Measurements from ENCODE around the gene SCPEP1. TPM values are rescaled to one million over a fixed set of nuclear protein-coding genes. Genes with fewer than 3 reads are reported as not detected.

The SCPEP1 gene
- total RNA-seq, 1 donor from 2014 or later = 176 TPM

GRCh38 chr17:56970974-56971373, 7.0 kb upstream of the SCPEP1 start:
- DNase-seq (no peak), ATAC-seq (no peak)
- H3K9me3 ChIP-seq = no peaks in the 10 kb centered on the region
- H3K36me3 ChIP-seq = no peaks in the 10 kb centered on the region
- H3K4me1 ChIP-seq = no peaks in the 10 kb centered on the region
- no peak overlapping the region for H3K4me3 ChIP-seq
- H3K27me3 ChIP-seq = no peaks in the 10 kb centered on the region
- H3K27ac ChIP-seq = no peak overlapping the region
- TF ChIP-seq CTCF (IDR thresholded peaks at IDR 0.05) = no peak
- intact Hi-C loops (cut with DNase I) = no loop called here

GRCh38 chr17:56972111-56972730, 5.7 kb upstream of the SCPEP1 start:
- Histone ChIP-seq H3K9me3 (no peaks in the 10 kb centered on the region), H3K27me3 (no peaks in the 10 kb centered on the region), H3K27ac (no peak overlapping the region), H3K4me3 (no peak overlapping the region), H3K4me1 (no peaks in the 10 kb centered on the region), H3K36me3 (no peaks in the 10 kb centered on the region)
- ATAC-seq (no peak), DNase-seq (no peak)
- no peak for TF ChIP-seq CTCF (IDR thresholded peaks at IDR 0.05)
- intact Hi-C loops (cut with DNase I) = no loop called here

GRCh38 chr17:56973520-56973919, 4.4 kb upstream of the SCPEP1 start:
- no peaks in the 10 kb centered on the region for H3K27me3 ChIP-seq
- ATAC-seq (no peak), DNase-seq (no peak)
- intact Hi-C loops (cut with DNase I) = no loop called here
- no peaks in the 10 kb centered on the region for H3K9me3 ChIP-seq
- H3K36me3 ChIP-seq = no peaks in the 10 kb centered on the region
- no peaks in the 10 kb centered on the region for H3K4me1 ChIP-seq
- TF ChIP-seq CTCF (IDR thresholded peaks at IDR 0.05) = no peak
- H3K27ac ChIP-seq = no peak overlapping the region
- H3K4me3 ChIP-seq = no peak overlapping the region

- ATAC-seq = no peak
- intact Hi-C loops (cut with DNase I) = no loop called here
- Histone ChIP-seq H3K4me3 (no peak overlapping the region), H3K36me3 (no peaks in the 10 kb centered on the region), H3K9me3 (no peaks in the 10 kb centered on the region), H3K27ac (no peak overlapping the region), H3K27me3 (no peaks in the 10 kb centered on the region), H3K4me1 (peaks cover 4% of the 10 kb centered on the region)
- no peak for TF ChIP-seq CTCF (IDR thresholded peaks at IDR 0.05)
- no peak for DNase-seq
Measured at GRCh38 chr17:56974055-56974454, 3.9 kb upstream of the SCPEP1 start.

GRCh38 chr17:56975656-56976055, 2.3 kb upstream of the SCPEP1 start:
- no peak overlapping the region for H3K4me3 ChIP-seq
- intact Hi-C loops (cut with DNase I) = no loop called here
- H3K4me1 ChIP-seq = peaks cover 5% of the 10 kb centered on the region
- no peak for TF ChIP-seq CTCF (IDR thresholded peaks at IDR 0.05)
- no peak overlapping the region for H3K27ac ChIP-seq
- no peaks in the 10 kb centered on the region for H3K36me3 ChIP-seq
- H3K27me3 ChIP-seq = no peaks in the 10 kb centered on the region
- DNase-seq (no peak), ATAC-seq (no peak)
- H3K9me3 ChIP-seq = no peaks in the 10 kb centered on the region
